ENCODE measurements around the gene AP3B2.
"Not testable (repeated sequence)": the region's sequence is repeated elsewhere in the genome, so short reads cannot be mapped to it uniquely, and the experiment has no call there.

The AP3B2 gene

GRCh38 chr15:82714016-82714415 is 4.3 kb upstream of the AP3B2 start:
- DNase-seq: no peak
- Mint-ChIP-seq H3K4me3 (no peak overlapping the region), H3K27me3 (peaks cover 39% of the 10 kb centered on the region), H3K27ac (no peak overlapping the region), H3K9me3 (peaks cover 10% of the 10 kb centered on the region), H3K36me3 (ENCODE audit: low read depth) (no peaks in the 10 kb centered on the region), H3K4me1 (ENCODE audit: low read depth) (no peaks in the 10 kb centered on the region)

- Mint-ChIP-seq H3K4me3 (no peak overlapping the region), H3K27me3 (peaks cover 39% of the 10 kb centered on the region), H3K9me3 (peaks cover 4% of the 10 kb centered on the region), H3K4me1 (ENCODE audit: low read depth) (no peaks in the 10 kb centered on the region), H3K36me3 (ENCODE audit: low read depth) (no peaks in the 10 kb centered on the region), H3K27ac (no peak overlapping the region)
- DNase-seq: no peak
These were observed 2.4 kb upstream of the AP3B2 start for GRCh38 chr15:82712036-82712435.

- no peak for DNase-seq
- Mint-ChIP-seq H3K36me3 (ENCODE audit: low read depth) (no peaks in the 10 kb centered on the region), H3K27ac (no peak overlapping the region), H3K27me3 (peaks cover 39% of the 10 kb centered on the region), H3K4me1 (ENCODE audit: low read depth) (no peaks in the 10 kb centered on the region), H3K4me3 (peak overlapping the region; percentile 72), H3K9me3 (no peaks in the 10 kb centered on the region)
These were observed 1.3 kb upstream of the AP3B2 start for GRCh38 chr15:82710926-82711490.

GRCh38 chr15:82710208-82710555 is 507 bp upstream of the AP3B2 start:
- DNase-seq: no peak
- Mint-ChIP-seq H3K27ac (no peak overlapping the region), H3K4me1 (ENCODE audit: low read depth) (no peaks in the 10 kb centered on the region), H3K36me3 (ENCODE audit: low read depth) (no peaks in the 10 kb centered on the region), H3K4me3 (peak overlapping the region; percentile 72), H3K9me3 (no peaks in the 10 kb centered on the region), H3K27me3 (peaks cover 39% of the 10 kb centered on the region)

GRCh38 chr15:82709081-82709420 is 624 bp downstream of the AP3B2 start:
- Mint-ChIP-seq H3K4me3 (no peak overlapping the region), H3K36me3 (ENCODE audit: low read depth) (no peaks in the 10 kb centered on the region), H3K27me3 (peaks cover 28% of the 10 kb centered on the region), H3K4me1 (ENCODE audit: low read depth) (no peaks in the 10 kb centered on the region), H3K27ac (no peak overlapping the region), H3K9me3 (no peaks in the 10 kb centered on the region)
- DNase-seq: no peak

GRCh38 chr15:82705856-82706255 is 3.8 kb downstream of the AP3B2 start:
- not testable (repeated sequence) for H3K9me3 Mint-ChIP-seq; H3K27ac Mint-ChIP-seq; H3K4me3 Mint-ChIP-seq; H3K36me3 Mint-ChIP-seq (ENCODE audit: low read depth); DNase-seq; H3K4me1 Mint-ChIP-seq (ENCODE audit: low read depth)
- peaks cover 10% of the 10 kb centered on the region for H3K27me3 Mint-ChIP-seq

GRCh38 chr15:82699726-82700125 is 9.9 kb downstream of the AP3B2 start:
- Mint-ChIP-seq H3K36me3 (ENCODE audit: low read depth) (no peaks in the 10 kb centered on the region), H3K4me1 (ENCODE audit: low read depth) (no peaks in the 10 kb centered on the region), H3K9me3 (no peaks in the 10 kb centered on the region), H3K4me3 (no peak overlapping the region), H3K27ac (no peak overlapping the region), H3K27me3 (peaks cover 11% of the 10 kb centered on the region)
- no peak for DNase-seq

GRCh38 chr15:82698711-82699345 is 10.8 kb downstream of the AP3B2 start:
- Mint-ChIP-seq H3K4me3 (no peak overlapping the region), H3K27ac (no peak overlapping the region)
- DNase-seq: no peak

GRCh38 chr15:82697735-82698407 is 11.8 kb downstream of the AP3B2 start:
- Mint-ChIP-seq H3K27me3 (peaks cover 11% of the 10 kb centered on the region), H3K9me3 (no peaks in the 10 kb centered on the region), H3K36me3 (ENCODE audit: low read depth) (no peaks in the 10 kb centered on the region), H3K4me3 (no peak overlapping the region), H3K4me1 (ENCODE audit: low read depth) (no peaks in the 10 kb centered on the region), H3K27ac (no peak overlapping the region)
- no peak for DNase-seq

More at GRCh38 chr15:82698711-82699345, 10.8 kb downstream of the AP3B2 start:
- Mint-ChIP-seq H3K36me3 (ENCODE audit: low read depth) (no peaks in the 10 kb centered on the region), H3K27me3 (peaks cover 11% of the 10 kb centered on the region), H3K9me3 (no peaks in the 10 kb centered on the region), H3K4me1 (ENCODE audit: low read depth) (no peaks in the 10 kb centered on the region)

- H3K4me3 Mint-ChIP-seq: no peak overlapping the region
- no peaks in the 10 kb centered on the region for H3K4me1 Mint-ChIP-seq (ENCODE audit: low read depth)
- no peaks in the 10 kb centered on the region for H3K9me3 Mint-ChIP-seq
- no peak overlapping the region for H3K27ac Mint-ChIP-seq
- DNase-seq: no peak
- no peaks in the 10 kb centered on the region for H3K36me3 Mint-ChIP-seq (ENCODE audit: low read depth)
- peaks cover 5% of the 10 kb centered on the region for H3K27me3 Mint-ChIP-seq
These were observed 17.5 kb downstream of the AP3B2 start for GRCh38 chr15:82692171-82692570.

GRCh38 chr15:82689147-82689546 is 20.5 kb downstream of the AP3B2 start:
- Mint-ChIP-seq H3K9me3 (no peaks in the 10 kb centered on the region), H3K4me1 (ENCODE audit: low read depth) (no peaks in the 10 kb centered on the region), H3K36me3 (ENCODE audit: low read depth) (no peaks in the 10 kb centered on the region), H3K4me3 (no peak overlapping the region), H3K27ac (no peak overlapping the region), H3K27me3 (peaks cover 5% of the 10 kb centered on the region)
- no peak for DNase-seq

- Mint-ChIP-seq H3K9me3 (no peaks in the 10 kb centered on the region), H3K27me3 (peaks cover 5% of the 10 kb centered on the region), H3K27ac (no peak overlapping the region), H3K36me3 (ENCODE audit: low read depth) (no peaks in the 10 kb centered on the region), H3K4me1 (ENCODE audit: low read depth) (no peaks in the 10 kb centered on the region), H3K4me3 (no peak overlapping the region)
- no peak for DNase-seq
These were observed 21.0 kb downstream of the AP3B2 start for GRCh38 chr15:82688691-82689090.

- no peaks in the 10 kb centered on the region for H3K36me3 Mint-ChIP-seq (ENCODE audit: low read depth)
- H3K9me3 Mint-ChIP-seq: no peaks in the 10 kb centered on the region
- H3K4me3 Mint-ChIP-seq: peak overlapping the region; percentile 83
- H3K4me1 Mint-ChIP-seq (ENCODE audit: low read depth): peaks cover 15% of the 10 kb centered on the region
- no peak for DNase-seq
- peaks cover 8% of the 10 kb centered on the region for H3K27me3 Mint-ChIP-seq
- H3K27ac Mint-ChIP-seq: no peak overlapping the region
These were observed 28.3 kb downstream of the AP3B2 start for GRCh38 chr15:82681371-82681770.

- Mint-ChIP-seq H3K4me1 (ENCODE audit: low read depth) (peaks cover 15% of the 10 kb centered on the region), H3K36me3 (ENCODE audit: low read depth) (no peaks in the 10 kb centered on the region), H3K9me3 (no peaks in the 10 kb centered on the region), H3K27ac (peak overlapping the region; percentile 79), H3K4me3 (peak overlapping the region; percentile 83), H3K27me3 (peaks cover 8% of the 10 kb centered on the region)
- DNase-seq: peak; percentile 84
These were observed 29.2 kb downstream of the AP3B2 start for GRCh38 chr15:82680200-82681102.

Data from activated T-cell treated with anti-CD3 and anti-CD28 coated beads, Interleukin-2, amount 50 U/mL, for 24 hours (primary cell).